Liver (tissue), 3 donors: ENCODE data around the gene IFNGR1.

Experiments used
- ATF3 ChIP-seq: IDR thresholded peaks from 2 replicates; pipeline ENCODE4 v1.6.1; 2016; ENCODE audit warnings: antibody characterized with exemption
- EGR1 ChIP-seq, 2 donors: IDR thresholded peaks; 2 replicates each; pipeline ENCODE4 v1.6.1; 2016 to 2018; ENCODE audit warnings: antibody characterized with exemption in 2 of 2, low read depth in 2 of 2
- FOXA1 ChIP-seq: IDR thresholded peaks from 2 replicates; pipeline ENCODE4 v1.6.1; 2016; ENCODE audit warnings: antibody characterized with exemption
- FOXA2 ChIP-seq: IDR thresholded peaks from 2 replicates; pipeline ENCODE4 v1.6.1; 2016; ENCODE audit warnings: antibody characterized with exemption
- GABPA ChIP-seq, 2 donors: IDR thresholded peaks in 1 of 2; conservative IDR thresholded peaks in 1 of 2; 2 replicates each; pipeline ENCODE4 v1.6.1; 2016; ENCODE audit warnings: antibody characterized with exemption in 2 of 2, mild to moderate bottlenecking in 1 of 2, moderate library complexity in 1 of 2
- HNF4G ChIP-seq: IDR thresholded peaks from 2 replicates; pipeline ENCODE4 v1.6.1; 2016; ENCODE audit warnings: antibody characterized with exemption
- JUND ChIP-seq, 2 donors: IDR thresholded peaks; 2 replicates each; pipeline ENCODE4 v1.6.1; 2016; ENCODE audit warnings: antibody characterized with exemption in 2 of 2
- MAX ChIP-seq: IDR thresholded peaks from 2 replicates; pipeline ENCODE4 v1.6.1; 2016; ENCODE audit warnings: antibody characterized with exemption
- RAD21 ChIP-seq, 2 donors: IDR thresholded peaks; 2 replicates each; pipeline ENCODE4 v1.6.1; 2016; ENCODE audit warnings: antibody characterized with exemption in 2 of 2, mild to moderate bottlenecking in 2 of 2
- REST ChIP-seq: IDR thresholded peaks from 2 replicates; pipeline ENCODE4 v1.6.1; 2016; ENCODE audit warnings: antibody characterized with exemption, mild to moderate bottlenecking
- SP1 ChIP-seq: IDR thresholded peaks from 2 replicates; pipeline ENCODE4 v1.6.1; 2018; ENCODE audit warnings: antibody characterized with exemption, mild to moderate bottlenecking
- TAF1 ChIP-seq: conservative IDR thresholded peaks from 2 replicates; pipeline ENCODE4 v1.6.1; 2016; ENCODE audit warnings: antibody characterized with exemption, mild to moderate bottlenecking
- YY1 ChIP-seq: IDR thresholded peaks from 2 replicates; pipeline ENCODE4 v1.6.1; 2016; ENCODE audit warnings: antibody characterized with exemption, mild to moderate bottlenecking
- TF ChIP-seq, protein P1 (sequence below): fragments of 150-350 bp; IDR thresholded peaks from 2 replicates; pipeline ENCODE4 v1.5.1; 2017; ENCODE audit warnings: improper control_type of control experiment, low read depth, low read length; ENCODE audit not compliant: missing input control
- donor health status: healthy.
- donor health status: healthy.

DNA sequence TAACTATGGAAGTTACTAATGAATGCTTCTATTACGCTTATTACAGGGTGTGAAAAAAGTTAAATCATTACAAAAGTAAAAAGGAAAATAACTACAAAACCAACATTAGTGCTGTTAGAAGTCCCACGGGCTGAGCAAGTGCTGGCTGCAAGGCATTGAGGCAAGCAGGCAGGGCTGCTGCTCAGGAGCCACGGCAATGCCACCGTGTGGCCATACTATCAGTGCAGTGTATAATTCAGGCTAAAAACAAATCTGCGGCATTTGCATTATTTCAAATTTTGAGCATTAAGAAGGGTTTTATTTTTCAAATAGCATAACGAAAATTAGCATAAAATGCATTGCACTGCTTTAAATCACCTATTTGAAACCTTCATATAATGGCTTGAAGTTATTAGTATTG, 17.1 kb downstream of the IFNGR1 start:
- TF ChIP-seq, protein P1, sequence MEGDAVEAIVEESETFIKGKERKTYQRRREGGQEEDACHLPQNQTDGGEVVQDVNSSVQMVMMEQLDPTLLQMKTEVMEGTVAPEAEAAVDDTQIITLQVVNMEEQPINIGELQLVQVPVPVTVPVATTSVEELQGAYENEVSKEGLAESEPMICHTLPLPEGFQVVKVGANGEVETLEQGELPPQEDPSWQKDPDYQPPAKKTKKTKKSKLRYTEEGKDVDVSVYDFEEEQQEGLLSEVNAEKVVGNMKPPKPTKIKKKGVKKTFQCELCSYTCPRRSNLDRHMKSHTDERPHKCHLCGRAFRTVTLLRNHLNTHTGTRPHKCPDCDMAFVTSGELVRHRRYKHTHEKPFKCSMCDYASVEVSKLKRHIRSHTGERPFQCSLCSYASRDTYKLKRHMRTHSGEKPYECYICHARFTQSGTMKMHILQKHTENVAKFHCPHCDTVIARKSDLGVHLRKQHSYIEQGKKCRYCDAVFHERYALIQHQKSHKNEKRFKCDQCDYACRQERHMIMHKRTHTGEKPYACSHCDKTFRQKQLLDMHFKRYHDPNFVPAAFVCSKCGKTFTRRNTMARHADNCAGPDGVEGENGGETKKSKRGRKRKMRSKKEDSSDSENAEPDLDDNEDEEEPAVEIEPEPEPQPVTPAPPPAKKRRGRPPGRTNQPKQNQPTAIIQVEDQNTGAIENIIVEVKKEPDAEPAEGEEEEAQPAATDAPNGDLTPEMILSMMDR: no peak
- TF ChIP-seq RAD21 (IDR thresholded peaks at IDR 0.05) (peak in 1 of 2 donors; percentile 22), REST (no peak), JUND (IDR thresholded peaks at IDR 0.05) (no peak), MAX (no peak), HNF4G (no peak), YY1 (no peak), ATF3 (no peak), FOXA1 (no peak), EGR1 (IDR thresholded peaks at IDR 0.05; ENCODE audit: low read depth in 2 of 2) (no peak), GABPA (IDR thresholded peaks at IDR 0.05 in 1 of 2, conservative IDR thresholded peaks at IDR 0.05 in 1 of 2) (no peak), FOXA2 (no peak), TAF1 (no peak), SP1 (no peak)
